ENCODE results near the gene PPIL1. TPM values are rescaled to one million over a fixed set of nuclear protein-coding genes. Genes with fewer than 3 reads are reported as not detected.

PPIL1 gene
- polyA plus RNA-seq, 3 donors: 2.0 to 7.6 (median 5.9) TPM

DNA sequence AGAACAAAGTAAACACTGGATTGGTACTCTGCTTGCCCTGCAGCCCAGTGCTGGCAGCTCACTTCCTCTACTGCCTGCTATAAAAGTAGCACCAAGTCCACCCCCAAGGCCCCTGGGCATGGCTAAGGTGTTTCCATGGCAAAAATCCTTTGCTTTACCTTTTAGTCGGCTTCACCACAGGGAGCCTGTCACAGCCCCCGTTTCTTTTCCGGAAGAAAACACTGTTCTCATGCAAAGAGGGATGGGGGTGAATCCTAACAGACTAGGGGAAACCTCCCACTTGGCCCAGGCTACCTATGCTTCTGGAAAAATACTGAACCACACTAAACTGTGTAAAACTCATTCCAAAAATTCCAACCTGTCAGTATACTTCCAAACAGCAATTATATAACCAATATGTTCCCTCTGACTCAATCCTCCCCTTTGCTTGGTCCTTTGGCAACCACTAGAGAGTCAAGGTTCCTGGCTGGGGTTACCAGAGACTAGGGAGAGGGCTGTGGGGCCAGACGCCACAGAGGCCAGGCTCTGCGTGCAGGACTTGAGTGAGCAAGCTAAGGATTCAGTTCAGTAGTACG is 16.1 kb downstream of the PPIL1 start:
- no peak overlapping the region for H3K4me3 Mint-ChIP-seq
- Histone ChIP-seq H3K27ac (ENCODE audit: low read depth in 1 of 2, low read length in 2 of 2) (no peak overlapping the region), H3K79me2 (ENCODE audit: insufficient read depth, low read length) (peaks cover 17% of the 10 kb centered on the region), H3K27me3 (ENCODE audit: control insufficient read depth in 2 of 2, insufficient read depth in 2 of 2, low read length in 2 of 2) (no peaks in the 10 kb centered on the region), H3K4me3 (replicated peaks in 1 of 3; ENCODE audit: low read depth in 2 of 3, low read length in 3 of 3) (no peak overlapping the region), H2AFZ (ENCODE audit: insufficient read depth, low read depth, low read length, poor library complexity, severe bottlenecking) (no peak overlapping the region), H3K4me1 (ENCODE audit: control insufficient read depth in 1 of 2, insufficient read depth in 2 of 2, low read length in 2 of 2) (peaks cover 6 to 7% of the 10 kb centered on the region in 2 donors), H3K36me3 (replicated peaks in 1 of 2; ENCODE audit: control insufficient read depth in 1 of 2, insufficient read depth in 2 of 2, low read length in 2 of 2) (peaks cover 13 to 43% of the 10 kb centered on the region in 2 donors), H4K20me1 (ENCODE audit: insufficient read depth, low read length) (no peaks in the 10 kb centered on the region), H3K4me2 (replicated peaks; ENCODE audit: extremely low read depth, low read length, poor library complexity, severe bottlenecking) (no peak overlapping the region), H3K9ac (ENCODE audit: insufficient read depth, low read length, poor library complexity, severe bottlenecking) (no peak overlapping the region), H3K9me3 (replicated peaks in 1 of 2; ENCODE audit: control insufficient read depth in 1 of 2, insufficient read depth in 1 of 2, low read length in 2 of 2) (no peaks in the 10 kb centered on the region)
- TF ChIP-seq, protein P1, sequence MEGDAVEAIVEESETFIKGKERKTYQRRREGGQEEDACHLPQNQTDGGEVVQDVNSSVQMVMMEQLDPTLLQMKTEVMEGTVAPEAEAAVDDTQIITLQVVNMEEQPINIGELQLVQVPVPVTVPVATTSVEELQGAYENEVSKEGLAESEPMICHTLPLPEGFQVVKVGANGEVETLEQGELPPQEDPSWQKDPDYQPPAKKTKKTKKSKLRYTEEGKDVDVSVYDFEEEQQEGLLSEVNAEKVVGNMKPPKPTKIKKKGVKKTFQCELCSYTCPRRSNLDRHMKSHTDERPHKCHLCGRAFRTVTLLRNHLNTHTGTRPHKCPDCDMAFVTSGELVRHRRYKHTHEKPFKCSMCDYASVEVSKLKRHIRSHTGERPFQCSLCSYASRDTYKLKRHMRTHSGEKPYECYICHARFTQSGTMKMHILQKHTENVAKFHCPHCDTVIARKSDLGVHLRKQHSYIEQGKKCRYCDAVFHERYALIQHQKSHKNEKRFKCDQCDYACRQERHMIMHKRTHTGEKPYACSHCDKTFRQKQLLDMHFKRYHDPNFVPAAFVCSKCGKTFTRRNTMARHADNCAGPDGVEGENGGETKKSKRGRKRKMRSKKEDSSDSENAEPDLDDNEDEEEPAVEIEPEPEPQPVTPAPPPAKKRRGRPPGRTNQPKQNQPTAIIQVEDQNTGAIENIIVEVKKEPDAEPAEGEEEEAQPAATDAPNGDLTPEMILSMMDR (IDR thresholded peaks at IDR 0.05): no peak
- no peak for DNase-seq
- H3K4me1 Mint-ChIP-seq: peaks cover 12% of the 10 kb centered on the region
- peaks cover 3 to 7% (median 6%) of the 10 kb centered on the region in 7 donors for H3K9me3 Mint-ChIP-seq
- WGBS (ENCODE audit: insufficient coverage): 100% methylated on average over 2 of the region's 6 CpGs
- intact Hi-C loops (cut with micrococcal nuclease): no loop called here
- H3K27ac Mint-ChIP-seq: peak overlapping the region in 1 of 7 donors; percentile 21
- H3K36me3 Mint-ChIP-seq: peaks cover 56 to 74% of the 10 kb centered on the region in 2 donors
- no peaks in the 10 kb centered on the region for H3K27me3 Mint-ChIP-seq (ENCODE audit: low read depth in 3 of 3)

DNA sequence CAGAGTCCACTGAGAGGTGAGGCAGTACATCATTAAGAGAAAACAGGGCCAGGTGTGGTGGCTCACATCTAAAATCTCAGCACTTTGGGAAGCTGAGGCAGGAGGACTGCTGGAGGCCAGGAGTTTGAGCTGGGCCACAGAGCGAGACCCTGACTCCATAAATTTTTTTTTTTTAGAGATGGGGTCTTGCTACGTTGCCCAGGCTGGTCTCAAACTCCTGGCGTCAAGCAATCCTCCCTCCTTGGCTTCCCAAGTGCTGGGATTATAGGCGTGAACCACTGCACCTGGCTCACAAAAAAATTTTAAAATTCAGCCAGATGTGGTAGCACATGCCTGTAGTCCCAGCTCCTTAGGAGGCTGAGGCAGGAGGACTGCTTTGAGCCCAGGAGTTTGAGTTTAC is 17.3 kb downstream of the PPIL1 start:
- Histone ChIP-seq H3K27me3 (ENCODE audit: control insufficient read depth in 2 of 2, insufficient read depth in 2 of 2, low read length in 2 of 2) (no peaks in the 10 kb centered on the region), H3K4me3 (replicated peaks in 1 of 3; ENCODE audit: low read depth in 2 of 3, low read length in 3 of 3) (no peak overlapping the region), H3K27ac (ENCODE audit: low read depth in 1 of 2, low read length in 2 of 2) (no peak overlapping the region), H3K9ac (ENCODE audit: insufficient read depth, low read length, poor library complexity, severe bottlenecking) (no peak overlapping the region), H3K4me1 (ENCODE audit: control insufficient read depth in 1 of 2, insufficient read depth in 2 of 2, low read length in 2 of 2) (peaks cover 18% of the 10 kb centered on the region in 2 donors), H3K4me2 (replicated peaks; ENCODE audit: extremely low read depth, low read length, poor library complexity, severe bottlenecking) (no peak overlapping the region), H3K36me3 (replicated peaks in 1 of 2; ENCODE audit: control insufficient read depth in 1 of 2, insufficient read depth in 2 of 2, low read length in 2 of 2) (peaks cover 8 to 31% of the 10 kb centered on the region in 2 donors), H4K20me1 (ENCODE audit: insufficient read depth, low read length) (no peaks in the 10 kb centered on the region), H3K9me3 (replicated peaks in 1 of 2; ENCODE audit: control insufficient read depth in 1 of 2, insufficient read depth in 1 of 2, low read length in 2 of 2) (no peaks in the 10 kb centered on the region), H2AFZ (ENCODE audit: insufficient read depth, low read depth, low read length, poor library complexity, severe bottlenecking) (no peak overlapping the region), H3K79me2 (ENCODE audit: insufficient read depth, low read length) (peaks cover 17% of the 10 kb centered on the region)
- DNase-seq: no peak
- WGBS (ENCODE audit: insufficient coverage): 96% methylated on average over 4 of the region's 4 CpGs
- TF ChIP-seq, protein P1 (IDR thresholded peaks at IDR 0.05): no peak
- Mint-ChIP-seq H3K4me3 (no peak overlapping the region), H3K9me3 (peaks cover 9 to 12% (median 11%) of the 10 kb centered on the region in 7 donors), H3K36me3 (peaks cover 49 to 62% of the 10 kb centered on the region in 2 donors), H3K4me1 (peaks cover 23% of the 10 kb centered on the region), H3K27ac (no peak overlapping the region), H3K27me3 (ENCODE audit: low read depth in 3 of 3) (no peaks in the 10 kb centered on the region)
- intact Hi-C loops (cut with micrococcal nuclease): no loop called here
